ENCODE measurements around the gene CSH1.
"Not testable (repeated sequence)": the region's sequence is repeated elsewhere in the genome, so short reads cannot be mapped to it uniquely, and the experiment has no call there.

CSH1 gene

DNA sequence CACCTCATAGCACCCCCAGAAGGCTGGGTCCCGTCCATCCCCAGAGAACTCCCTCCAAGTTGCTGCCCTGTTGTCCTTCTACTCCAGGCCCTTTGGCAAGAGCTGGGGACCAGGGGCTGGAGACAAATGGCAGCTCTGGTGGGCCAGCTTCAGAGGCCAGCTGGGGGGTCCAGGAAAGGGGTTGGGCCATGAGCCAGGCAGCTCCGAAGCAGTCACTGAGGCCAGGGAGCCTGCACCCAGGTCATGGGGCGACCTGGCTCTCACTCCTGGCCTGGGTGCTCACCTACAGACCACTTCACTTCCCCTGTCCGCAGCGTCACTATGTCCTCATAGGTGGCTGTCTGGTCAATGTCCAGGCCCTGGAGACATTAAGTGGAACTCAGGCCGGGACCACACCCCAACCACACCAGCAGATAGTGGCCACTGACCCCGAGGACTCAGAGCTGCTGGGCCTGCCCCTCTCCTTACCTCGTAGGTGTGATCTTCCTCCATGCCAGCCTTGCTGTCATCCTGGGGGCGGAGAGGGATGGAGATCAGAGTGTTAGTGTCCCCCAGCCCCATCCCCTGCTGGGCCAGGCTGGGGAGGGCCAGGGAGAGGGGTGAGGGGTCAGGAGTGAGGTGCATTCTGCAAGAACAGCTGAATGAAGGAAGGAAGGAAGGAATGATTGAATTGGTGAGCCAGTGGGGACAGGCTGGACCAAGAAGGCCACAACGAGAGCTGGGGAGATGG lies 32.8 kb upstream of the CSH1 start:
- no peak for DNase-seq (ENCODE audit: low spot score)

DNA sequence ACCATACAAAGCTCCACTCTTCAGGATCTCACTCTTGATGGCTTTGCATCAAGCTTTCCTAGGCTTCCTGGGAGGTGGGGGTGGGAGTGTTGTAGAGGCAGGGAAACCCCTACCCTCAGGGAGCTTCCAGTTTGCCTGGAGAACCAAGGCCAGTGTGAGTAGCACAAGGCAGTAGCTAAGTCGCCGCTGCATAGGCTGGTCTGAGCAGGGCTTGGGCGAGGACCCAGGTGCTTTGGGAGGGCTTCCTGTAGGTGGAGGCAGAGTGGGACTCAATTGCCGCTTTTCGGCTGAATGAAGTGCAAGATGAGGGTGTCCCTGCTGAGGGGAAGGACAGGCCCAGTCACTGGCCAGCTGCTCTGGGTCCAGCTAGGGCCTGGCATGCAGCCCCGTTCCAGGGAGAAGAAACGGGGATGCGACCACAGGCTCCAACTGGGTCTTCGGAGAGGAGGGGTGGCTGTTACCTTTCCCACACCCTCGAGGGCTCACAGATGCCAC lies 31.8 kb upstream of the CSH1 start:
- no peak for DNase-seq (ENCODE audit: low spot score)

DNA sequence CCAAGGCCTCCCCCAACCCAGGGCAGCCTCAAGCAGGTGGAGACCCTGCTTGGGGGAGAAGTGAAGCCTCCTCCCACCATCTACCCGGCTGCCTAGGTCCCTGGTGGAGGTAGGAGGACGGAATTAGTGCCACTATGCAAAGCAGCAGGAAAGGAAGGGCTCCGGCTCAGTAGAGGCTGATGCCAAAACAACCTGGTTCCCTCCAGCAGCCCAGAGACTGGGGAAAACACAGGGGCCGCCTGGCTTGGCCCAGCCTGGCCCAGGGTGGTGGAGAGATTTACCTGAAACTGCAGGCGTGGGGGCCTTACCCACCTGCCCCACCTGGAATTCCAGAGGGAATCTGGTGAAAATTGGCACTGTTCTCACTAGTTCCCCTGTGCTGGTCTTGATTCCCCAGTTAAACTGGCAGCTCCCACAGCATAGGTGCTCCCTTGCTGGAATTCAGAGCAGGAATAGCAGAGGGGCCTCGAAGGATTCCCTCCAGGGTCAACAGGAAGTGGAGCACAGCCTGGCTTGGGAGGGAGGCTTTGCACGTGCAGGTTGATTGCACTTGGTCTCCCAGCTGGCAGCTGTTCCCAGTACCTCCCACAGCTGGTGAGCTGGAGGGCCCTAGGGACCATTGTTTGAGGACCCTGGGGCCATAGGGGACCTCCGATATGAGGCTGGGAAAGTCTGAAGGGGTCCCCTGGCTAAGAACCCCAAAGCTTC lies 31.2 kb upstream of the CSH1 start:
- no peak for DNase-seq (ENCODE audit: low spot score)

DNA sequence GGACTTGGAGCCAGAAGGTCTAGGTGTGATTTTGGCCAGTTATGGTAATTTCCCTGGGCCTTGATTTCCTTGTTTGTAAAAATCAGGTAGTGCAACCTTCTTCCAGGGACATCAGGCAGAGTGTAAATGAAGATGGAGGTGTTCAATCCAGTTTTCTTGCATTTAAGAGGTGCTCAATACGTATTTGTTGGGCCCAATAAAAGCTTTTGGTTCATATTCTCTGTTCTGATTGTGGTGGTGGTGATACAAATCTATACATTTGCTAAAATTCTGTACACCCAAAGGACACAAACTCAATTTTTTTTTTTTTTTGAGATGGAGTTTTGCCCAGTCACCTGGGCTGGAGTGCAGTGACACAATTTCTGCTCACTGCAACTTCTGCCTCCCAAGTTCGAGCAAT lies 29.8 kb upstream of the CSH1 start:
- no peak for DNase-seq (ENCODE audit: low spot score)

DNA sequence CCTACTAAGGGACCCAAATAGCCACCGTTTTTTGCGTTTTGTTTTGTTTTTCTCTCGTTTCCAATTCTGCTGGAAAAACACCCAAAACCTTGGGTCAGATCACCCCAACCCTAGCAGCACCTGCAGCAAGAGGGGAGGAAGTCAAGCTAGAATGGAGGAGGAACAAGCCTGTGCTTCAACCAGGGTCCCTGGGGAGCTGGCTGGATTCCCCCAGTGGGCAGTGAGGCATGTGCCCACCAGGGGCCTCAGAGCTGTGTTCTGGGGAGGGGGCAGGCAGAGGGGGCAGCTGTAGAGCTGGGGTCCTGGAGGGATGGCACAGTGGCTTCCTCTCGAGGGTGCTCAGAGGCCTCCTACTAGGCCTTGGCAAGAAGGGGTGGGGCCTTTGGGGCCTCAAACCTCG lies 29.2 kb upstream of the CSH1 start:
- no peak for DNase-seq (ENCODE audit: low spot score)

DNA sequence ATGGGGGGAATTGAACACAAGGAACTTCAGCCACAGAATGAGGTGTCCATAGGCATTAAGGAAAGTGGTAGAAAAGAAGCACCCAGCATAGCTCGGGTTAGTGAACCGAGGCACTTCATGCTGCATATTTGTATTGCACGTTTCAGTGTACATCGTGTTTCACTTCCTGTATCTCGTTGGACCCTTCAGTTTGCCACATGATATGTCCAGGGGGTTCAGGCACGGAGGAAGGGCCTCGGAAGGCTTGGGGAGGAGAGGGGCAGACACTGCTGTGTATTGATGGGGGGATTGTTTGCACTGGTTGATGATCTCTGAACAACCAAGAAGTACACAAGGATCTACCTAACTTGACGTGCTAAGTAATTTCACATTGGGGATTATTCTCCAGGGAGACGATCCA lies 26.0 kb upstream of the CSH1 start:
- not testable (repeated sequence) for DNase-seq (ENCODE audit: low spot score)

DNA sequence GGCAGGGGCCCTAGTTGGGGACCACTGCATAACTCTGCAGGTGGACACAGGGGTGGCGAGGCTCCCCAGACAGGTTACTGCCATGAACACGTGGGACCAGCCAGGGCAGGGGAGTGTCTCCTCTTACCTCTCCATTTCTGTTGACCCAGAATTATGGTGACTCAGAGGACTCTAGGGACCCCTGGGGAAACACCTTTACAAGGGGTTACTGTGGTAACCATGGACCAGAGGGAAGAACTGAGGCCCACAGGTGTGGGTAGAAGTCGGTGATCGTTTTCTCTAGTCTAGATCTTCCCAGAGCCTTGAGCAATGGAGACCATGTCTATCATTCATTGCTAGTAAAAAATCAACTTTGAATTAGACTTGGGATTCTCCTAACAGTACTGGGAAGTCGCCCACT lies 24.4 kb upstream of the CSH1 start:
- DNase-seq (ENCODE audit: low spot score) = not testable (repeated sequence)

DNA sequence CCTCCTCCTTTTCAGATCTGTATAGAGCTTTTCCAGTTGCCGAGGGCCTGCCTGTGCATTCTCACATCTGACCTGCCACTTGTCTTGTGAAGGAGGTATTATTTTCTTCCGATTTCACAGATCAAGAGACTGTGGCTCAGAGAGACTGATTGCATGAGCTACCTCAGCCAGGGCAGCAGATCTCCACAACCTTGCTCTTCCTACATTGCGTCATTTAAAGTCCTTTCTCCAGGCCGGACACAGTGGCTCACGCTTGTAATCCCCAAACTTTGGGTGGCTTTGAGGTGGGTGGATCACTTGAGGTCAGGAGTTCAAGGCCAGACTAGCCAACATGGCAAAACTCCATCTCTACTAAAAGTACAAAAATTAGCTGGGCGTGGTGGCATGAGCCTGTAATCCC lies 23.7 kb upstream of the CSH1 start:
- not testable (repeated sequence) for DNase-seq (ENCODE audit: low spot score)

DNA sequence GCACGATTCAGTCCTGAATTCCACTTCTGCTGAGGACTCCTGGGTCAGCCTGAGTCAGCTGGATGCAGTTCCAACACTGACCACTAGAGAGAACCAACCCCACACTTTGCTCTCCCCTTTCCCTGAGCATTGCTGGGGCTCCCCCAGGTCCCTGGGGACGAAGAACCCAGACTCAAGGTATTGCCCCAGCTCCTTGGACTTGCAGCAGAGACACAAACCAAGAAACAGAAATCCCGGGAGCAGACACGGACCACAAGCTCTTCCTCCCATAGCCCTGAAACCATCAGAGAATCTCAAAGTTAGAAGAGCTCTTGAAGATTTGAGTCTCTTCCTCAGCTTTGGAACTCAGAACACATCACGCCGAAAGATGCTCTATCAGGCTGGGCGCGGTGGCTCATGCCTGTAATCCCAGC lies 22.9 kb upstream of the CSH1 start:
- peak; percentile 75 for DNase-seq (ENCODE audit: low spot score)

DNA sequence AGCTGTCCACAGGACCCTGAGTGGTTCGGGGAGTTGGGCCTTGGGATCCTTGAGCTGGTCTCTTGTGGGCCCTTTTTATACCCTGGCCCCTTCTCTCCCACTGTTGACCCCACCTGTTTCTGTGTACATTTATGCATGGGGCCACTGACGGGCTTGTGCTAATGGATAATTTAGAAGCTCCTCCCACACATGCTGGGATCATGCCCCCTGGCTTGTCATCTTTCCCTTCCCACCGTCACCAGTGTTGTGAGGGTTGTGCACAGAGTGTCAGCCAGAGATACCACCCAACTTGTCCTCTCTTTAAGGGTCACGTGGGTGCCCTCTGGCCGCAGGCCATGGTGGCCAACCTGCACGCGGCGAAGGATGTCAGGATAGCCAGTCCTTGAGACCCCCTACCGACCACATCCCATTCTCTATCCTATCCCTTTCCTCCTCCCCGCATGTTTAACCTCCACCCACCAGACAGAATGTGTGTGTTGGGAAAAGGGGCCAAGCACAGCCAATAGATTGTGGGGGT lies 22.5 kb upstream of the CSH1 start, which contains the start of gene GH1:
GH1 (minus strand) TSS at position 51 of the 517 bp plus-strand sequence. CDS start 63 bp downstream, outside the sequence.
- DNase-seq (ENCODE audit: low spot score) = not testable (repeated sequence)

DNA sequence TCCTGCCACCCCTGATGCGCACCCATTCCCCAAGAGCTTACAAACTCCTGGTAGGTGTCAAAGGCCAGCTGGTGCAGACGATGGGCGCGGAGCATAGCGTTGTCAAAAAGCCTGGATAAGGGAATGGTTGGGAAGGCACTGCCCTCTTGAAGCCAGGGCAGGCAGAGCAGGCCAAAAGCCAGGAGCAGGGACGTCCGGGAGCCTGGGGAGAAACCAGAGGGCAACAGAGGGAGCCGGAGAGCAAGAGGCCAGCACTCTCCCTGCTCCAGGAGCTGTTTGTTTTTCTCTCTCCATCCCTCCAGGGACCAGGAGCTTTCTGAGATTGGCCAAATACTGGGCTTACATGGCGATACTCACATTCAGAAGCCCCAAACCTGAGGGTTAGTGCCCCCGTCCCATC lies 21.9 kb upstream of the CSH1 start:
- no peak for DNase-seq (ENCODE audit: low spot score)

DNA sequence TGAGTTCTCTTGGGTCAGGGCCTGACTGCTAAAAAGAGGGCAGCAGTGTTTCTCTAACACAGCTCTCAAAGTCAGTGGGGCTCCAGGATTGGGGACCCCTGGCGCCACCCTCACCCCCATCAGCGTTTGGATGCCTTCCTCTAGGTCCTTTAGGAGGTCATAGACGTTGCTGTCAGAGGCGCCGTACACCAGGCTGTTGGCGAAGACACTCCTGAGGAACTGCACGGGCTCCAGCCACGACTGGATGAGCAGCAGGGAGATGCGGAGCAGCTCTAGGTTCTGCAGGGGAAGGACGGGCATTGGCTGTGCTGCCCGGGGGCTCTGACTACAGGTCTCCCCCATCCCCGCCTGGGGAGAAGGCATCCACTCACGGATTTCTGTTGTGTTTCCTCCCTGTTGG lies 21.3 kb upstream of the CSH1 start:
- DNase-seq (ENCODE audit: low spot score) = no peak

DNA sequence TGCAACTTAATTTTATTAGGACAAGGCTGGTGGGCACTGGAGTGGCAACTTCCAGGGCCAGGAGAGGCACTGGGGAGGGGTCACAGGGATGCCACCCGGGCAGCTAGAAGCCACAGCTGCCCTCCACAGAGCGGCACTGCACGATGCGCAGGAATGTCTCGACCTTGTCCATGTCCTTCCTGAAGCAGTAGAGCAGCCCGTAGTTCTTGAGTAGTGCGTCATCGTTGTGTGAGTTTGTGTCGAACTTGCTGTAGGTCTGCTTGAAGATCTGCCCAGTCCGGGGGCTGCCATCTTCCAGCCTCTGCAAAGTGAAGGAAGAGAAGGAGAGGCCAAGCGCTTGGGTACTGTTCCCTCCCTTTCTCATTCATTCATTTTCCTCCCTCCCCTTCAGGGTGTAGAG lies 20.8 kb upstream of the CSH1 start:
- not testable (repeated sequence) for DNase-seq (ENCODE audit: low spot score)

DNA sequence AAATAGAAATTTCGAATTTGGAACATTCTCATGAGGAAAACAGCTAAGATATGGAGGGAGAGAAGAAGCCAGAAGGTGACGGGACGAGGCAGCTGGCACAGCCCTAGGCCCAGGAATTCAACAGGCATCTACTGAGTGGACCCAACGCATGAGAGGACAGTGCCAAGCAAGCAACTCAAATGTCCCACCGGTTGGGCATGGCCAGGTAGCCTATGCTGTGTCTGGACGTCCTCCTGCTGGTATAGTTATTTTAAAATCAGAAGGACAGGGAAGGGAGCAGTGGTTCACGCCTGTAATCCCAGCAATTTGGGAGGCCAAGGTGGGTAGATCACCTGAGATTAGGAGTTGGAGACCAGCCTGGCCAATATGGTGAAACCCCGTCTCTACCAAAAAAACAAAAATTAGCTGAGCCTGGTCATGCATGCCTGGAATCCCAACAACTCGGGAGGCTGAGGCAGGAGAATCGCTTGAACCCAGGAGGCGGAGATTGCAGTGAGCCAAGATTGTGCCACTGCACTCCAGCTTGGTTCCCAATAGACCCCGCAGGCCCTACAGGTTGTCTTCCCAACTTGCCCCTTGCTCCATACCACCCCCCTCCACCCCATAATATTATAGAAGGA lies 20.3 kb upstream of the CSH1 start:
- no peak for DNase-seq (ENCODE audit: low spot score)

DNA sequence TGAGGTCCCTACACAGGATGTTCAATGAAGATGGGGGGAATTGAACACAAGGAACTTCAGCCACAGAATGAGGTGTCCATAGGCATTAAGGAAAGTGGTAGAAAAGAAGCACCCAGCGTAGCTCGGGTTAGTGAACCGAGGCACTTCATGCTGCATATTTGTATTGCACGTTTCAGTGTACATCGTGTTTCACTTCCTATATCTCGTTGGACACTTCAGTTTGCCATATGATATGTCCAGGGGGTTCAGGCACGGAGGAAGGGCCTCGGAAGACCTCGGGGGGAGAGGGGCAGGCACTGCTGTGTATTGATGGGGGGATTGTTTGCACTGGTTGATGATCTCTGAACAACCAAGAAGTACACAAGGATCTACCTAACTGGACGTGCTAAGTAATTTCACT lies 19.4 kb upstream of the CSH1 start:
- DNase-seq (ENCODE audit: low spot score) = not testable (repeated sequence)

DNA sequence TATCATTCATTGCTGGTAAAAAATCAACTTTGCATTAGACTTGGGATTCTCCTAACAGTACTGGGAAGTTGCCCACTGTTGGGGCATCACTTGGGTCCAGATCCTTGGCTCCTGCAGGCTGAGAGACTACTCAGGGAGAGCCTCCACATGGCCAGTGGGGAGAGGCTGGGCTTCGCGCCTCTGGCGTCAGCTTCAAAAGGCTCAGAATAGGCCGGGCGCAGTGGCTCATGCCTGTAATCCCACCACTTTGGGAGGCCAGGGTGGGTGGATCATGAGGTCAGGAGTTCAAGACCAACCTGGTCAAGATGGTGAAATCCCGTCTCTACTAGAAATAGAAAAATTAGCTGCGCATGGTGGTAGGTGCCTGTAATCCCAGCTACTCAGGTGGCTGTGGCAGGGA lies 18.1 kb upstream of the CSH1 start:
- no peak for DNase-seq (ENCODE audit: low spot score)

DNA sequence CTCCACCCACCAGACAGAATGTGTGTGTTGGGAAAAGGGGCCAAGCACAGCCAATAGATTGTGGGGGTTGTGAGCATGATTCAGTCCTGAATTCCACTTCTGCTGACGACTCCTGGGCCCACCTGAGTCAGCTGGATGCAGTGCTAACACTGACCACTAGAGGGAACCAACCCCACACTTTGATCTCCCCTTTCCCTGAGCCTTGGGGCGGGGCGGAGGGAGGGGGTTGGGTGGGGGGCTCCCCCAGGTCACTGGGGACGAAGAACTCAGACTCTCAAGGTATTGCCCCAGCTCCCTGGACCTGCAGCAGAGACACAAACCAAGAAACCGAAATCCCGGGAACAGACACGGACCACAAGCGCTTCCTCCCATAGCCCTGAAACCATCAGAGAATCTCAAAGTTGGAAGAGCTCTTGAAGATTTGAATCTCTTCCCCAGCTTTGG lies 15.3 kb upstream of the CSH1 start:
- peak; percentile 33 for DNase-seq (ENCODE audit: low spot score)

DNA sequence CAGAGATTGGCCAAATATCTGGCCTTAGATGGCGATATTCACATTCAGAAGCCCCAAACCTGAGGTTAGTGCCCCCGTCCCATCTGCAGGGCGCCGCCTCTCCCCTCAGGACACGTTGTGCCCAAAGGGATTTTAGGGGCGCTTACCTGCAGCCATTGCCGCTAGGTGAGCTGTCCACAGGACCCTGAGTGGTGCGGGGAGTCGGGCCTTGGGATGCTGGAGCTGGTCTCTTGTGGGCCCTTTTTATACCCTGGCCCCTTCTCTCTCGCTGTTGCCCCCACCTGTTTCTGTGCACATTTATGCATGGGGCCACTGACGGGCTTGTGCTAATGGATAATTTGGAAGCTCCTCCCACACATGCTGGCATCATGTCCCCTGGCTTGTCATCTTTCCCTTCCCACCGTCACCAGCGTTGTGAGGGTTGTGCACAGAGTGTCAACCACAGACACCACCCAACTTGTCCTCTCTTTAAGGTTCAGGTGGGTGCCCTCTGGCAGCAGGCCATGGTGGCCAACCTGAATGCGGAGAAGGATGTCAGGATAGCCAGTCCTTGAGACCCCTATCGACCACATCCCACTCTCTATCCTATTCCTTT lies 14.8 kb upstream of the CSH1 start, which contains the start of gene CSHL1:
CSHL1 (minus strand) TSS at position 218 of the 595 bp plus-strand sequence; CDS start at position 156, 62 bp downstream.
- no peak for DNase-seq (ENCODE audit: low spot score)

DNA sequence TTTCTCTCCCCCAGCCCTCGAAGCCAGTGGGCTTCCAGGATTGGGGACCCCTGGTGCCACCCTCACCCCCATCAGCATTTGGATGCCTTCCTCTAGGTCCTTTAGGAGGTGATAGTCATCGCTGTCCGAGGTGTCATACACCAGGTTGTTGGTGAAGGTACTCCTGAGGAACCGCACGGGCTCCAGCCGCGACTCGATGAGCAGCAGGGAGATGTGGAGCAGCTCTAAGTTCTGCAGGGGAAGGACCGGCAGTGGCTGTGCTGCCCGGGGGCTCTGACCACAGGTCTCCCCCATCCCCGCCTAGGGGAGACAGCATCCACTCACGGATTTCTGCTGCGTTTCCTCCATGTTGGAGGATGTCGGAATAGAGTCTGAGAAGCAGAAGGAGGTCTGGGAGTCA lies 13.7 kb upstream of the CSH1 start:
- no peak for DNase-seq (ENCODE audit: low spot score)

DNA sequence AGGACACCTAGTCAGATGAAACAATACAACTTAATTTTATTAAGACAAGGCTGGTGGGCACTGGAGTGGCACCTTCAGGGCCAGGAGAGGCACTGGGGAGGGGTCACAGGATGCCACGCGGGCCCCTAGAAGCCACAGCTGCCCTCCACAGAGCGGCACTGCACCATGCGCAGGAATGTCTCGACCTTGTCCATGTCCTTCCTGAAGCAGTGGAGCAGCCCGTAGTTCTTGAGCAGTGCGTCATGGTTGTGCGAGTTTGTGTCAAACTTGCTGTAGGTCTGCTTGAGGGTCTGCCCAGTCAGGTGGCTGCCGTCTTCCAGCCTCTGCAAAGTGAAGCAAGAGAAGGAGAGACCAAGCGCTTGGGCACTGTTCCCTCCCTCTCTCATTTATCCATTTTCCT lies 13.2 kb upstream of the CSH1 start:
- not testable (repeated sequence) for DNase-seq (ENCODE audit: low spot score)

DNA sequence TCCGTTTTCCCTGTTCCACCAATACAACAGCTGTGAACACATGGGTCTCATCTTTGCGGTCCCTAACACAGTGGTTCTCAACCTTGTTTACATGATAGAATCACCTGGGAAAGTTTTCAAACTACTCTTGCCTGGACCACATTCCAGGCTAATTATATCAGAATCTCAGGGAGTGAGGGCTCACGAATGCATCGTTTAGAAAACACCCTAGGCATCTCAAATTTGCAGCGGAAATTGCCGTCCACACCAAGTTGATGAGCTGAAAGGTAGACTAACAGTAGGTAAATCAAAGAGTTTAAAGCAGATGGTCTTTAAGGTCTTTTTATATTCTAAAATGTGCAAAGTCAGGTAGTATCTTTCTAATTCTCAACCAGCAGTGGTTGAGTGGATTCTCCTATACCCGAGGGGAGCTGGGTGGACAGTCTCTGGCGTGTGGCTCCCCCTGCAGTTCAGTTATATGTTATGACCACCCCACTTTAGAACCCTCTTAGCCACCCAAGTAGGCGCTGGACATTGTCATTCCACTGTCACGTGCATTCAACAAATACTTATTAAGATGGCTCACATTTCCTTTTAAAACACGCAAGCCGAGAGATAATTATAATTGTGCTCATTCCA lies 10.9 kb upstream of the CSH1 start:
- not testable (repeated sequence) for DNase-seq (ENCODE audit: low spot score)

DNA sequence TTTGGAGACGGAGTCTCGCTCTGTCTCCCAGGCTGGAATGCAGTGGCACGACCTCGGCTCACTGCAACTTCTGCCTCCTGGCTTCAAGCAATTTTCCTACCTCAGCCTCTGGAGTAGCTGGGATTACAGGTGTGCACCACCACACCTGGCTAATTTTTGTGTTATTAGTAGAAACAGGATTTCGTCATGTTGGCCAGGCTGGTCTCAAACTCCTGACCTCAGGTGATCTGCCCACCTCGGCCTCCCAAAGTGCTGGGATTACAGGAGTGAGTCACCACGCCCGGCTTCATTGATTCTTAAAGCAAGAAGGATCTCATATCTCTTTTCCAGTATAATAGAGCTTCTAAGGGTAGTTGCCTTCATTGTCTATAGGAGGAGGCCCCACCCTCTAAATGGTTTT lies 8.4 kb upstream of the CSH1 start:
- not testable (repeated sequence) for DNase-seq (ENCODE audit: low spot score)

All from CD4-positive, alpha-beta T cell treated with Interleukin-6 at 100 ng/mL for 8 hours (primary cell).